Ascending aorta (tissue), 2 donors: ENCODE results near the gene VAMP5. TPM values are rescaled to one million over a fixed set of nuclear protein-coding genes. Genes with fewer than 3 reads are reported as not detected.
A peak's percentile ranks its signal among the peaks of the same experiment; 100 is the strongest.

Experiments
- DNase-seq, 2 donors: peaks; one replicate each; pipeline ENCODE4 v3.0.0-alpha.2; 2019; ENCODE audit warnings: low spot score in 2 of 2
- H3K27ac ChIP-seq, 2 donors: fragments of 200-600 bp; sonication (generic); one replicate each; pipeline ENCODE4 v1.5.1; 2016 to 2017; ENCODE audit warnings: mild to moderate bottlenecking in 1 of 2
- H3K27me3 ChIP-seq: fragments of 200-600 bp; sonication (generic); one replicate; pipeline ENCODE4 v1.5.1; 2017
- H3K36me3 ChIP-seq, 2 donors: fragments of 200-600 bp; sonication (generic); one replicate each; pipeline ENCODE4 v1.5.1; 2016
- H3K4me1 ChIP-seq, 2 donors: fragments of 200-600 bp; sonication (generic); one replicate each; pipeline ENCODE4 v1.5.1; 2016 to 2017; ENCODE audit warnings: mild to moderate bottlenecking in 1 of 2
- H3K4me3 ChIP-seq, 2 donors: fragments of 200-600 bp; sonication (generic); one replicate each; pipeline ENCODE4 v1.5.1; 2016 to 2017; ENCODE audit warnings: mild to moderate bottlenecking in 1 of 2
- H3K9me3 ChIP-seq, 2 donors: fragments of 200-600 bp; sonication (generic); one replicate each; pipeline ENCODE4 v1.5.1; 2016
- CTCF ChIP-seq, 3 experiments: fragments of 200-600 bp in 2 of 3; fragments of 450-650 bp in 1 of 3; sonication (generic) in 2 of 3; IDR thresholded peaks; one replicate each; pipeline ENCODE4 v1.5.1; 2016 to 2019; ENCODE audit warnings: antibody characterized with exemption in 3 of 3, mild to moderate bottlenecking in 1 of 3, moderate library complexity in 1 of 3
- intact Hi-C: fragments of 100-400 bp; cut with DNase I; formaldehyde crosslinking; loops from one replicate; pipeline ENCODE4 v1.15.1; 2023
- total RNA-seq: library from RNA; depleted of rRNA; stranded (reverse); fragments of >200 nt; gene quantifications from one replicate; pipeline ENCODE4 v1.1.0, GENCODE V29; 2016

Gene VAMP5
- total RNA-seq, 1 donor from 2014 or later = 114 TPM

GRCh38 chr2:85578243-85579180, 5.7 kb upstream of the VAMP5 start:
- Histone ChIP-seq H3K4me1 (no peaks in the 10 kb centered on the region), H3K9me3 (no peaks in the 10 kb centered on the region), H3K4me3 (peak overlapping the region; percentile 24 to 39), H3K36me3 (no peaks in the 10 kb centered on the region), H3K27ac (peak overlapping the region; percentile 44 to 52), H3K27me3 (no peaks in the 10 kb centered on the region)
- peak in 1 of 2 donors; percentile 75 for DNase-seq
- intact Hi-C loops = no loop called here
- TF ChIP-seq CTCF (IDR thresholded peaks at IDR 0.05) = no peak

DNA sequence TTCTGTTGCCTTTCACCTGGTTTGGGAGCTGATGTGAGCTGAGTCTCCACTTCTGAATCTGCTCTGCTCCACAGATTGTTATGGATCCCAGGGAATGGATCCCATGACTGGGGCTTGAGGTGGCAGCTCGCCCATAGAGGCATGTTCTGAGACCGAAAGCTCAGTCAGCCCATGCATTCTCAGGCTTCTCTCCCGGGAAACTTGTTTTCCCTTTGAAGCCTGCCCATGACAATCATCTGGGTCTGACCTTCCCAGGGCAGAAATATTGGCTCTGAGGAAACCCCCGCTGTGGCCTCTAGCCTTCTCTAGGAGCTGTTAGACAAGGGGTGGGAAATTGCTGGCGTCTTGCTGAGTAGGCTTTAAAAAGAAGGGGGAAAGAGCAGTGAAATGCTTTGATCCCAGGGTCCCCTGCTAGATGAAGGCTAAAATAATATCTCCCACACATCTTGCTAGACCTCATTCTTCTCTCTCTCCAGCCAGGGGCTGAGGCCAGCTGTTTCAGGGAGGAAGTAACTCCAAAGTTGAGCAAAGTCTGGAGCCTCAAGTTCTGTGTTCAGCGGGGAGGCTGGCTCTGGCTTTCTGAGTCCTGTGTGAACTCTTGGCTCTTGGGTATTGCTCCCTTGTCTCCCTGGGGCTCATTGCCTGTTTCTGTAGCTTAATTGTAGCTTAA, 4.8 kb upstream of the VAMP5 start:
- intact Hi-C loops = no loop called here
- no peak for DNase-seq
- H3K27me3 ChIP-seq = no peaks in the 10 kb centered on the region
- no peaks in the 10 kb centered on the region for H3K36me3 ChIP-seq
- H3K4me1 ChIP-seq = peaks cover 0 to under 1% of the 10 kb centered on the region in 2 donors
- no peaks in the 10 kb centered on the region for H3K9me3 ChIP-seq
- peak overlapping the region; percentile 44 to 52 for H3K27ac ChIP-seq
- TF ChIP-seq CTCF (IDR thresholded peaks at IDR 0.05) = no peak
- H3K4me3 ChIP-seq = no peak overlapping the region

DNA sequence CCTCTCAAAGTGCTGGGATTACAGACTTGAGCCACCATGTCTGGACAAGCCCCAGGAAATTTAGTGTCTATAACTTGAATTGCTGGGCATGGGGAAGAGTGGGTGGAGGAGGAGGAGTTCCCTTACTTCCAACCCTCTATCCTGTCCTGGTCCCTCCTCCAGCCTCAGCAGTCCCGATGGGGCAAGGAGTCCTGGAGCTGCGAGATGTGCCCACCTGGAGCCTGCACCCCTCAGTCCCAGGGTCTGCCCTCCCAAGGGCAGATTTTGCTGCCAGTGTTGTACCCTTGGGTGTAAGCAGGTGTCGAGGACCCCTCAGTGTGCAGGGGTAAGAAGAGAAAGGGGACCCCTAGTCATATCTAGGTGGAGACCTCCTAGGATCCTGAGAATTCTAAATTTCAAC, 4.0 kb upstream of the VAMP5 start:
- H3K27ac ChIP-seq = no peak overlapping the region
- DNase-seq = no peak
- H3K27me3 ChIP-seq = no peaks in the 10 kb centered on the region
- peaks cover 0 to 8% of the 10 kb centered on the region in 2 donors for H3K4me1 ChIP-seq
- TF ChIP-seq CTCF (IDR thresholded peaks at IDR 0.05) = no peak
- no peaks in the 10 kb centered on the region for H3K36me3 ChIP-seq
- H3K9me3 ChIP-seq = no peaks in the 10 kb centered on the region
- intact Hi-C loops = no loop called here
- no peak overlapping the region for H3K4me3 ChIP-seq

GRCh38 chr2:85582492-85582891, 1.7 kb upstream of the VAMP5 start:
- Histone ChIP-seq H3K4me3 (no peak overlapping the region), H3K36me3 (no peaks in the 10 kb centered on the region), H3K27me3 (no peaks in the 10 kb centered on the region), H3K9me3 (no peaks in the 10 kb centered on the region), H3K4me1 (peaks cover 0 to 20% of the 10 kb centered on the region in 2 donors), H3K27ac (no peak overlapping the region)
- no peak for TF ChIP-seq CTCF (IDR thresholded peaks at IDR 0.05)
- no peak for DNase-seq
- intact Hi-C loops = no loop called here

GRCh38 chr2:85583667-85584353, 421 bp upstream of the VAMP5 start:
- intact Hi-C loops = loop anchor here (2.0 kb wide), 2 partner anchors 23 to 33 kb away; partner anchors contain the start of genes GGCX and USP39
- H3K4me3 ChIP-seq = peak overlapping the region; percentile 61 to 74
- H3K4me1 ChIP-seq = peaks cover 0 to 26% of the 10 kb centered on the region in 2 donors
- H3K36me3 ChIP-seq = no peaks in the 10 kb centered on the region
- no peak for TF ChIP-seq CTCF (IDR thresholded peaks at IDR 0.05)
- peak overlapping the region; percentile 84 to 95 for H3K27ac ChIP-seq
- H3K9me3 ChIP-seq = no peaks in the 10 kb centered on the region
- DNase-seq = no peak
- no peaks in the 10 kb centered on the region for H3K27me3 ChIP-seq
